ENCODE results near the gene SETD4.

The SETD4 gene

GRCh38 chr21:36029309-36029708, 31.0 kb downstream of the SETD4 start:
- H3K36me3 ChIP-seq (replicated peaks; ENCODE audit: insufficient read depth, low read length) = no peaks in the 10 kb centered on the region
- no peak overlapping the region for H2AFZ ChIP-seq (ENCODE audit: low read length)
- no peak overlapping the region for H3K27ac ChIP-seq (ENCODE audit: low read length)
- H3K4me2 ChIP-seq (ENCODE audit: low read depth, low read length) = no peak overlapping the region
- TF ChIP-seq EZH2 (optimal IDR thresholded peaks at IDR 0.05; ENCODE audit: low read depth, low read length) (no peak), EZH2phosphoT487 (IDR thresholded peaks at IDR 0.05; ENCODE audit: low read length) (no peak), CTCF (IDR thresholded peaks at IDR 0.05; ENCODE audit: low read length) (no peak)
- H3K9ac ChIP-seq (ENCODE audit: low read length) = no peak overlapping the region
- H4K20me1 ChIP-seq (ENCODE audit: insufficient read depth, low read length) = no peaks in the 10 kb centered on the region
- peaks cover 21% of the 10 kb centered on the region for H3F3A ChIP-seq (ENCODE audit: insufficient read depth, low read length)
- peaks cover 16% of the 10 kb centered on the region for H3K4me1 ChIP-seq (ENCODE audit: low read length)
- no peaks in the 10 kb centered on the region for H3K79me2 ChIP-seq (ENCODE audit: low read length)
- no peak for DNase-seq
- H3K9me3 ChIP-seq (replicated peaks; ENCODE audit: insufficient read depth, low read length) = no peaks in the 10 kb centered on the region
- H3K27me3 ChIP-seq (replicated peaks; ENCODE audit: insufficient read depth, low read length) = no peaks in the 10 kb centered on the region
- H3K4me3 ChIP-seq (ENCODE audit: low read length) = no peak overlapping the region
- H3K9me2 ChIP-seq (replicated peaks; ENCODE audit: insufficient read depth, low read length) = no peaks in the 10 kb centered on the region

- Histone ChIP-seq H3F3A (ENCODE audit: insufficient read depth, low read length) (peaks cover 21% of the 10 kb centered on the region), H3K4me1 (ENCODE audit: low read length) (peaks cover 16% of the 10 kb centered on the region), H3K4me2 (ENCODE audit: low read depth, low read length) (peak overlapping the region; percentile 72), H3K9me3 (replicated peaks; ENCODE audit: insufficient read depth, low read length) (no peaks in the 10 kb centered on the region), H3K9ac (ENCODE audit: low read length) (peak overlapping the region; percentile 2; the same call in 1 of the 2 replicates), H3K36me3 (replicated peaks; ENCODE audit: insufficient read depth, low read length) (no peaks in the 10 kb centered on the region), H3K27me3 (replicated peaks; ENCODE audit: insufficient read depth, low read length) (no peaks in the 10 kb centered on the region), H2AFZ (ENCODE audit: low read length) (peak overlapping the region; percentile 42), H4K20me1 (ENCODE audit: insufficient read depth, low read length) (no peaks in the 10 kb centered on the region), H3K27ac (ENCODE audit: low read length) (peak overlapping the region; percentile 58; the same call in 1 of the 2 replicates), H3K9me2 (replicated peaks; ENCODE audit: insufficient read depth, low read length) (no peaks in the 10 kb centered on the region), H3K79me2 (ENCODE audit: low read length) (no peaks in the 10 kb centered on the region), H3K4me3 (ENCODE audit: low read length) (peak overlapping the region; percentile 51)
- DNase-seq = peak; percentile 98
- no peak for TF ChIP-seq EZH2phosphoT487 (IDR thresholded peaks at IDR 0.05; ENCODE audit: low read length)
- peak; percentile 100 for TF ChIP-seq CTCF (IDR thresholded peaks at IDR 0.05; ENCODE audit: low read length)
These were observed 31.9 kb downstream of the SETD4 start for GRCh38 chr21:36028127-36029069.

- DNase-seq = no peak
- TF ChIP-seq EZH2phosphoT487 (IDR thresholded peaks at IDR 0.05; ENCODE audit: low read length) = no peak
- TF ChIP-seq EZH2 (optimal IDR thresholded peaks at IDR 0.05; ENCODE audit: low read depth, low read length) = no peak
- TF ChIP-seq CTCF (IDR thresholded peaks at IDR 0.05; ENCODE audit: low read length) = no peak
- H3K9ac ChIP-seq (ENCODE audit: low read length) = no peak overlapping the region
- H3K4me1 ChIP-seq (ENCODE audit: low read length) = peaks cover 19% of the 10 kb centered on the region
- H2AFZ ChIP-seq (ENCODE audit: low read length) = no peak overlapping the region
- H3K27me3 ChIP-seq (replicated peaks; ENCODE audit: insufficient read depth, low read length) = no peaks in the 10 kb centered on the region
- H3K9me2 ChIP-seq (replicated peaks; ENCODE audit: insufficient read depth, low read length) = no peaks in the 10 kb centered on the region
- peaks cover 21% of the 10 kb centered on the region for H3F3A ChIP-seq (ENCODE audit: insufficient read depth, low read length)
- H3K4me2 ChIP-seq (ENCODE audit: low read depth, low read length) = peak overlapping the region; percentile 72
- no peaks in the 10 kb centered on the region for H3K9me3 ChIP-seq (replicated peaks; ENCODE audit: insufficient read depth, low read length)
- peak overlapping the region; percentile 58; the same call in 1 of the 2 replicates for H3K27ac ChIP-seq (ENCODE audit: low read length)
- no peak overlapping the region for H3K4me3 ChIP-seq (ENCODE audit: low read length)
- no peaks in the 10 kb centered on the region for H4K20me1 ChIP-seq (ENCODE audit: insufficient read depth, low read length)
- H3K79me2 ChIP-seq (ENCODE audit: low read length) = no peaks in the 10 kb centered on the region
- H3K36me3 ChIP-seq (replicated peaks; ENCODE audit: insufficient read depth, low read length) = no peaks in the 10 kb centered on the region
These were observed 33.0 kb downstream of the SETD4 start for GRCh38 chr21:36027347-36027746.
